Glutamatergic neuron (in vitro differentiated cells): ENCODE data around the gene ZNF106. TPM values are rescaled to one million over a fixed set of nuclear protein-coding genes. Genes with fewer than 3 reads are reported as not detected.

Source experiments
- DNase-seq: peaks from one replicate; pipeline ENCODE4 v3.0.0; 2022
- H3K27ac Mint-ChIP-seq: one replicate; pipeline ENCODE4 v1.8.0; 2020; ENCODE audit warnings: mild to moderate bottlenecking, mixed read lengths, inconsistent platforms; ENCODE audit not compliant: unreplicated experiment
- H3K27me3 Mint-ChIP-seq: one replicate; pipeline ENCODE4 v1.8.0; 2020; ENCODE audit warnings: mild to moderate bottlenecking, moderate library complexity, mixed read lengths, inconsistent platforms; ENCODE audit not compliant: unreplicated experiment
- H3K36me3 Mint-ChIP-seq: one replicate; pipeline ENCODE4 v1.8.0; 2020; ENCODE audit warnings: mild to moderate bottlenecking, mixed read lengths, inconsistent platforms; ENCODE audit not compliant: unreplicated experiment
- H3K4me1 Mint-ChIP-seq: one replicate; pipeline ENCODE4 v1.8.0; 2020; ENCODE audit warnings: mild to moderate bottlenecking, low read depth, mixed read lengths, inconsistent platforms; ENCODE audit not compliant: unreplicated experiment
- H3K4me3 Mint-ChIP-seq: one replicate; pipeline ENCODE4 v1.8.0; 2020; ENCODE audit warnings: mild to moderate bottlenecking, mixed read lengths, inconsistent platforms; ENCODE audit not compliant: unreplicated experiment
- H3K9me3 Mint-ChIP-seq: one replicate; pipeline ENCODE4 v1.8.0; 2020; ENCODE audit warnings: mild to moderate bottlenecking, moderate library complexity, mixed read lengths, inconsistent platforms; ENCODE audit not compliant: unreplicated experiment
- total RNA-seq: library from RNA; stranded (reverse); fragmentation: NEBNext Ultra II Directional; extraction: Animal tissue kit (Norgen Biotek cat#: 25700); gene quantifications from one replicate; pipeline ENCODE4 v1.2.1, GENCODE V29; 2021; ENCODE audit not compliant: unreplicated experiment
- TF ChIP-seq, protein P1 (sequence below): fragments of 200-600 bp; sonication (generic); IDR thresholded peaks from one replicate; pipeline ENCODE4 v1.5.0; 2021; ENCODE audit not compliant: partially characterized antibody, unreplicated experiment

ZNF106 gene
- total RNA-seq, 1 donor from 2014 or later = 37.2 TPM

GRCh38 chr15:42392309-42393024 lies 98.5 kb downstream of the ZNF106 start:
- no peak overlapping the region for H3K27ac Mint-ChIP-seq
- no peaks in the 10 kb centered on the region for H3K9me3 Mint-ChIP-seq
- no peak overlapping the region for H3K4me3 Mint-ChIP-seq
- no peaks in the 10 kb centered on the region for H3K4me1 Mint-ChIP-seq
- TF ChIP-seq, protein P1, sequence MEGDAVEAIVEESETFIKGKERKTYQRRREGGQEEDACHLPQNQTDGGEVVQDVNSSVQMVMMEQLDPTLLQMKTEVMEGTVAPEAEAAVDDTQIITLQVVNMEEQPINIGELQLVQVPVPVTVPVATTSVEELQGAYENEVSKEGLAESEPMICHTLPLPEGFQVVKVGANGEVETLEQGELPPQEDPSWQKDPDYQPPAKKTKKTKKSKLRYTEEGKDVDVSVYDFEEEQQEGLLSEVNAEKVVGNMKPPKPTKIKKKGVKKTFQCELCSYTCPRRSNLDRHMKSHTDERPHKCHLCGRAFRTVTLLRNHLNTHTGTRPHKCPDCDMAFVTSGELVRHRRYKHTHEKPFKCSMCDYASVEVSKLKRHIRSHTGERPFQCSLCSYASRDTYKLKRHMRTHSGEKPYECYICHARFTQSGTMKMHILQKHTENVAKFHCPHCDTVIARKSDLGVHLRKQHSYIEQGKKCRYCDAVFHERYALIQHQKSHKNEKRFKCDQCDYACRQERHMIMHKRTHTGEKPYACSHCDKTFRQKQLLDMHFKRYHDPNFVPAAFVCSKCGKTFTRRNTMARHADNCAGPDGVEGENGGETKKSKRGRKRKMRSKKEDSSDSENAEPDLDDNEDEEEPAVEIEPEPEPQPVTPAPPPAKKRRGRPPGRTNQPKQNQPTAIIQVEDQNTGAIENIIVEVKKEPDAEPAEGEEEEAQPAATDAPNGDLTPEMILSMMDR = no peak
- DNase-seq = no peak
- no peaks in the 10 kb centered on the region for H3K36me3 Mint-ChIP-seq
- no peaks in the 10 kb centered on the region for H3K27me3 Mint-ChIP-seq

GRCh38 chr15:42387603-42388002 lies 103.3 kb downstream of the ZNF106 start:
- H3K27me3 Mint-ChIP-seq = no peaks in the 10 kb centered on the region
- H3K36me3 Mint-ChIP-seq = no peaks in the 10 kb centered on the region
- TF ChIP-seq, protein P1 = no peak
- no peak overlapping the region for H3K4me3 Mint-ChIP-seq
- no peaks in the 10 kb centered on the region for H3K9me3 Mint-ChIP-seq
- no peak overlapping the region for H3K27ac Mint-ChIP-seq
- no peaks in the 10 kb centered on the region for H3K4me1 Mint-ChIP-seq
- DNase-seq = no peak

DNA sequence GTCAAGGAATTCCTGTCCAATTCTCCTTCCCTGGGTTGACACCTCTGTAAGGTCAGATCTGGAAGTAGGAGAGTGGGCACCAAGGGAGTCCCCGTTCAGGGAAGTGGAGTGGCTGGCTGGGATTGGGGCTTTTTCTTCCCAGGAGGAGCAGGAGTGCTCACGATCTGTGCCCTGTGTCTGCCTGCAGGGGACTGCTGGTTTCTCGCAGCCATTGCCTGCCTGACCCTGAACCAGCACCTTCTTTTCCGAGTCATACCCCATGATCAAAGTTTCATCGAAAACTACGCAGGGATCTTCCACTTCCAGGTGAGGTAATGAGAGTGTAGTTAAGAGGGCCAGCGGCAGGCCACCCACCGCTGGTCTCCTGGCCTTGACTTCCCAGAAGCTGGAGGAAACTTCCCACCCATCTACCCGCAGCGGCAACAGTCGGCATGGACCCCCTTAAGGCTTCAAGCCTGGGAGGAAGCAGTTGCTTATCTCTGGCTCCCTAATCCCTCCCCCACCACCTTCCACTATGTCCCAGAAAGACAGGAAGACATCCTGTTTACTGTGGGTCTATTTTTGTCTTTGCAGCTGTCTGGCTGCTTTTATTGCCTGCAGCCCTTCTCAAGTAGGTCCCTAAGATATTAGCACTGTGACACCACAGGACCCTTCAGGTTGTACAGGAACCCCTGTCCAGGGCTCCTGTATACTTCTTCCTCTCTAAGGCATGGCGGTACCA lies 104.8 kb downstream of the ZNF106 start:
- H3K4me3 Mint-ChIP-seq = no peak overlapping the region
- TF ChIP-seq, protein P1 = no peak
- H3K27me3 Mint-ChIP-seq = no peaks in the 10 kb centered on the region
- no peaks in the 10 kb centered on the region for H3K9me3 Mint-ChIP-seq
- H3K27ac Mint-ChIP-seq = no peak overlapping the region
- H3K36me3 Mint-ChIP-seq = no peaks in the 10 kb centered on the region
- H3K4me1 Mint-ChIP-seq = no peaks in the 10 kb centered on the region
- DNase-seq = no peak

DNA sequence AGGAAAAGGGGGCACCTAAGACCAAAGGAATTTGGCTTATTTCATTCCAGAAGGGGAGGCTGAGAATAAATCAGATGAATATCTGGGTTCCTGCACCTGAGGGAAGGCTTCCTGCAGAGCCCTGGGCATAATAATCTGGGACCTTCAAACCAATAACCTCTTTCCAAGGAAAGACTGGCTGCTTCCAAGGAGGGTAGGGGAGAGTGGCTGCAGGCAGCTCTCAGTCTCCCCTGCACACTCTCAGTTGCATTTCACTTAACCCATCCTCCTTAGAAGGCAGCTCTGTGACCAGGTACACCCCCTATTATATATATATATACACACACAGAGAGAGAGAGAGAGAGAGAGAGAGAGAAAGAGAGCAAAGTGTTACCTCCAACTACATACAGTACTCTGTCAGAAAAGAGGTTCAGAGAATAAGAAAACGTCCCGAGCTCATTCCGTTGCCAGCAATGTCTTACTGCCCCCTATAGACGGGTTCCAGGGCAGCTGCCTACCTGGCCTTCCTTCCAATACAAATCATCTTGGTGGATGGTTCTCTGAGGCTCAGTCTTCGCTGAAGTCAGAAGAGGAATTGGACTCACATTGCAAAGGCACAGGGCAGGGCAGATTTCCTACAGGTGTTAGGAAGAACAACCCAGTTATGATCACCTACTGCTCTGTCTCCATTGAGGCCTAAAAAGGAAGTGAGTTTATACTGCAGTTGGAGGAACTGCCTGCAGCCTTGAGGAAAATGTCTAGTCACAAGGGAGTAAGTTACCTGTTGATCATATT lies 105.5 kb downstream of the ZNF106 start:
- peak; percentile 62 for DNase-seq
- TF ChIP-seq, protein P1 = peak; percentile 44
- no peak overlapping the region for H3K4me3 Mint-ChIP-seq
- no peaks in the 10 kb centered on the region for H3K4me1 Mint-ChIP-seq
- H3K36me3 Mint-ChIP-seq = no peaks in the 10 kb centered on the region
- no peaks in the 10 kb centered on the region for H3K27me3 Mint-ChIP-seq
- H3K9me3 Mint-ChIP-seq = no peaks in the 10 kb centered on the region
- H3K27ac Mint-ChIP-seq = no peak overlapping the region
